Liver (tissue), 3 donors: ENCODE results near the gene MRS2.

Experiments
- SP1 ChIP-seq: IDR thresholded peaks from 2 replicates; pipeline ENCODE4 v1.6.1; 2018; ENCODE audit warnings: antibody characterized with exemption, mild to moderate bottlenecking
- TAF1 ChIP-seq: conservative IDR thresholded peaks from 2 replicates; pipeline ENCODE4 v1.6.1; 2016; ENCODE audit warnings: antibody characterized with exemption, mild to moderate bottlenecking
- TF ChIP-seq, protein P1 (sequence below): fragments of 150-350 bp; IDR thresholded peaks from 2 replicates; pipeline ENCODE4 v1.5.1; 2017; ENCODE audit warnings: improper control_type of control experiment, low read depth, low read length; ENCODE audit not compliant: missing input control
- TF ChIP-seq, protein P2 (sequence below): IDR thresholded peaks from 2 replicates; pipeline ENCODE4 v1.6.1; 2016; ENCODE audit warnings: antibody characterized with exemption, mild to moderate bottlenecking
- donor health status: healthy.
- donor health status: healthy.

DNA sequence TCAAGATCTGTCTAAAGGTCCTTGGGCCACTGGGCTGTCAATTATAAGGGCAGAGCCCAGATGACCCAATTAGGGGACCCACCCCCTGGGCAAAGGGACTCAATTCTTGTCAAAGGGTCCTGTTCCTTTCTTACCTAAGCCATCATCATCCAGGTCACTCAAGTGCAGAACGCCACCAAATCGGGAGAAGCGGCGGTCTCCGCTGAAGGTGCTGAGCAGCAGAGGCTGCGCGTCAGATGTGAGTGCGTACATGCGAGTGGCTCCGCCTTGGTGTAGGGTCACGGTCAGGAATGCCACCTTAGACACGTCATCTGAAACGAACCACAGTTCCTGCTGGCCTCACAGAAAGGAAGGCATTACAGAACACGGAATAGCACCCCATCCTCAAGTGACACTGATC, 34.2 kb downstream of the MRS2 start:
- TF ChIP-seq, protein P1, sequence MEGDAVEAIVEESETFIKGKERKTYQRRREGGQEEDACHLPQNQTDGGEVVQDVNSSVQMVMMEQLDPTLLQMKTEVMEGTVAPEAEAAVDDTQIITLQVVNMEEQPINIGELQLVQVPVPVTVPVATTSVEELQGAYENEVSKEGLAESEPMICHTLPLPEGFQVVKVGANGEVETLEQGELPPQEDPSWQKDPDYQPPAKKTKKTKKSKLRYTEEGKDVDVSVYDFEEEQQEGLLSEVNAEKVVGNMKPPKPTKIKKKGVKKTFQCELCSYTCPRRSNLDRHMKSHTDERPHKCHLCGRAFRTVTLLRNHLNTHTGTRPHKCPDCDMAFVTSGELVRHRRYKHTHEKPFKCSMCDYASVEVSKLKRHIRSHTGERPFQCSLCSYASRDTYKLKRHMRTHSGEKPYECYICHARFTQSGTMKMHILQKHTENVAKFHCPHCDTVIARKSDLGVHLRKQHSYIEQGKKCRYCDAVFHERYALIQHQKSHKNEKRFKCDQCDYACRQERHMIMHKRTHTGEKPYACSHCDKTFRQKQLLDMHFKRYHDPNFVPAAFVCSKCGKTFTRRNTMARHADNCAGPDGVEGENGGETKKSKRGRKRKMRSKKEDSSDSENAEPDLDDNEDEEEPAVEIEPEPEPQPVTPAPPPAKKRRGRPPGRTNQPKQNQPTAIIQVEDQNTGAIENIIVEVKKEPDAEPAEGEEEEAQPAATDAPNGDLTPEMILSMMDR, result no peak
- TF ChIP-seq, protein P2, sequence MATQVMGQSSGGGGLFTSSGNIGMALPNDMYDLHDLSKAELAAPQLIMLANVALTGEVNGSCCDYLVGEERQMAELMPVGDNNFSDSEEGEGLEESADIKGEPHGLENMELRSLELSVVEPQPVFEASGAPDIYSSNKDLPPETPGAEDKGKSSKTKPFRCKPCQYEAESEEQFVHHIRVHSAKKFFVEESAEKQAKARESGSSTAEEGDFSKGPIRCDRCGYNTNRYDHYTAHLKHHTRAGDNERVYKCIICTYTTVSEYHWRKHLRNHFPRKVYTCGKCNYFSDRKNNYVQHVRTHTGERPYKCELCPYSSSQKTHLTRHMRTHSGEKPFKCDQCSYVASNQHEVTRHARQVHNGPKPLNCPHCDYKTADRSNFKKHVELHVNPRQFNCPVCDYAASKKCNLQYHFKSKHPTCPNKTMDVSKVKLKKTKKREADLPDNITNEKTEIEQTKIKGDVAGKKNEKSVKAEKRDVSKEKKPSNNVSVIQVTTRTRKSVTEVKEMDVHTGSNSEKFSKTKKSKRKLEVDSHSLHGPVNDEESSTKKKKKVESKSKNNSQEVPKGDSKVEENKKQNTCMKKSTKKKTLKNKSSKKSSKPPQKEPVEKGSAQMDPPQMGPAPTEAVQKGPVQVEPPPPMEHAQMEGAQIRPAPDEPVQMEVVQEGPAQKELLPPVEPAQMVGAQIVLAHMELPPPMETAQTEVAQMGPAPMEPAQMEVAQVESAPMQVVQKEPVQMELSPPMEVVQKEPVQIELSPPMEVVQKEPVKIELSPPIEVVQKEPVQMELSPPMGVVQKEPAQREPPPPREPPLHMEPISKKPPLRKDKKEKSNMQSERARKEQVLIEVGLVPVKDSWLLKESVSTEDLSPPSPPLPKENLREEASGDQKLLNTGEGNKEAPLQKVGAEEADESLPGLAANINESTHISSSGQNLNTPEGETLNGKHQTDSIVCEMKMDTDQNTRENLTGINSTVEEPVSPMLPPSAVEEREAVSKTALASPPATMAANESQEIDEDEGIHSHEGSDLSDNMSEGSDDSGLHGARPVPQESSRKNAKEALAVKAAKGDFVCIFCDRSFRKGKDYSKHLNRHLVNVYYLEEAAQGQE, result no peak
- TF ChIP-seq SP1 (no peak), TAF1 (no peak)
